GM19351 (cell line): ENCODE results near the gene PIWIL1.

Source experiments
- ATAC-seq: cut with Tn5 transposase; IDR thresholded peaks from one replicate; pipeline ENCODE4 v1.9.1; 2021; ENCODE audit warnings: mild to moderate bottlenecking, moderate library complexity; ENCODE audit not compliant: unreplicated experiment

Gene PIWIL1

GRCh38 chr12:130337488-130338303, at the start of gene PIWIL1:
TSS of gene PIWIL1 (plus strand) at chr12:130337887. CDS start at chr12:130342592, 4,705 bp downstream.
- no peak for ATAC-seq

DNA sequence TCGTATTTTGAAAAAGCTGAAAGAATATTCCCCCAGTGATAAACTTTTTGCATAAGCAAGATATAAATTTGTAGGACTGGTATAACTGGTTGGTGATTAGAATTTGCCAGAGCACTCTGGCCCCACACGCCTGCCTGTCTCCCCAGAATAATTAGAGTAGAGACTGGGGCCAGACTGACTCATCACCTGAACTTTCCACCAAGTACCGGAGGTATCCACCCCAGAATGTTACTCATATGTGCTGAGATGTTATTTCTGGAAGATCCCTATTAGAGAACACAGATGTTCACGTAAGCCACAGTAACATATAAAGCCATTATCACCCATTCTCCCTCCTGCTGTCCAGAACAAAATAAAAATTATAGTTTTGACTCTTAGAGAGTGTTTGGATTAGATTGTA, 49.5 kb upstream of the PIWIL1 start:
- ATAC-seq = no peak

- no peak for ATAC-seq
Observed at GRCh38 chr12:130288691-130289090, 49.0 kb upstream of the PIWIL1 start.

DNA sequence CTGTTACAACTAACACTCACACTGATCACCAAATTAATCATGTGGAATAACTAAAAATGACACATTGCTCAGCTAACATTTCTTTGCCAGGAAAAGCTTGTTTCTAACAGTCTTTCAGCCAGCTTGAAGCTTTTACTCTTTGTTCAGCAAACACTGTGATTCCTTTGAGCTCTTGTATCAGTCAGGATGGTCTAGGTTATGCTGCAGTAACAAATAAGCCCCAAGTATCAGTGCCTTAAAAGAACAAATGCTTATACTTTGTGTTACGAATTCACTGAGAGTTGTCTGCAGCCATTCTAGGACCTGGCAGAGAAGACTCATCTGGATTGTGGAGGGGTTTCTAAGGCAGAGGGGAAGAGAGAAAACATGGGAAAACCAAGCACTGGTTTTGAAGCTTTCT, 47.6 kb upstream of the PIWIL1 start:
- ATAC-seq = no peak

GRCh38 chr12:130298322-130299021, 39.2 kb upstream of the PIWIL1 start:
- no peak for ATAC-seq

DNA sequence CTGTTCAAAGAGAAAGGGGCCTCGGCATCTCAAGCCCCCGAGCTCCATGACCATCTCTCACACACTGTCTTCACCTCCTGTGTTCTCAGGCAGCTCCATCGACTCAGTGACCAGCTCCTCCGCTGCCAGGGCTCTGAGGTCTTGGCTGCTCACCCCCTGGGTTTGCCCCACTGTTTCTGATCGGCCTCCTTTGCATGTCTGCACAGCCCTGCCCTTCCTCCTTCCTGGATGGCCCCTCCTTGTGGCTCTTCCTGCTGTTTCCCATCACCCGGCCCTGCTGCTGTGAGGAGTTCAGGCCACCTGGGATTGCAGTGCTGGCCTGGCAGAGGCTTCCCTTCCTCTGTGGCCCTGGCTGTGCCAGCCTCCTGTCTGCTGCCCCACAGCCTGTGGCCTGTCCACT, 38.1 kb upstream of the PIWIL1 start:
- no peak for ATAC-seq

DNA sequence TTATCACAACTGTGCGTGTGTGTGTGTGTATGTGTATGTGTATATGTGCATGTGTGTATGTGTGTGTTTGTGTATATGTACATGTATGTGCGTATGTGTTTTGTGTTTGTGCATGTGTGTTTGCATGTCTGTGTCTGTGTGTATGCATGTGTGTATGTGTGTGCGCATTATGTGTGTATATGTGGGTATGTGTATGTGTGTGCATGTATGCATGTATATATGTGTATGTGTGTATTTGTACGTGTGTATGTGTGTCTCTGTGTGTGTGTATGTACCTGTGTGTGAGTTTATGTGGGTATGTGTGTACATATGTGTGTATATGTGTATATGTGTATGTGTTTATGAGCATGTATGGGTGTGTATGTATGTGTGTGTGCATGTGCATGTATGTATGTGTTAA, 37.6 kb upstream of the PIWIL1 start:
- ATAC-seq = no peak

GRCh38 chr12:130300737-130301535, 36.8 kb upstream of the PIWIL1 start:
- ATAC-seq = no peak

DNA sequence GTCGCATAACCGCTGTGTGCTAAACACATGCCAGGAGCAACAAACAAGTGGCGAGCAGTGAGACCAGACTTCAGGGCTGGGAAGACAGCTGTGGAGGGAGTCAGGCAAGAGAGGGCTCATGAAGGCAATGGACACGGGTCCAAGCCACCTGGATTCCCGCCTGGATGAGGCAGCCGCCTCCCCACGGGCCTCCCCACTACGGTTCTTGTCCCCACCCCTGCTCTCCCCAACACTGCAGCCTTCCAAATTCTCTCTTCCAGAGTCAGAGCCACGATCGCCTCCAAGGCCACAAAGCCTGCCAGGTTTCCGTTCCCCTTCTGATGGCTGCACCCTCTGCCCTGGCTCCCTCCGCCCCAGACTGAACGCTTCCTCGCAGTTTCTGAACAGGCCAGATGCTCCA, 36.1 kb upstream of the PIWIL1 start:
- ATAC-seq = no peak

DNA sequence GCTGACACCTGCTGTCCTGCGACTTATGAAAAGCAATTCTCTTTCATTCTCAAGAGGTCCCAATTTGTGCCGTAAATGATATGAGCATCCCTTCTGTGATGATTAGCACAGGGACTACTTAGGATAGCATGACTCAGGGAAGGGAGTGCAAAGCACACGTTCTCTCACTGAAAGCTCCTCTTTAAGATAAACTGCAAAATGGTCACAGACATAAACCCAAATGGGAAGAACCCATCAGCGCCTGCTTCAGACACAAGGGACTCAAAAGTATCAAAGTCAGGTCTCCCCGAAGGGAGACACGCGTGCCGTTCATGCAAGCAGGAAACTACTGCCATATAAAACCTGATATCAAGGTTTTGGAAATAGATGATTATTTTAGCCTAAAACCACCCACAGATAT, 33.9 kb upstream of the PIWIL1 start:
- no peak for ATAC-seq

GRCh38 chr12:130307859-130308258, 29.8 kb upstream of the PIWIL1 start:
- ATAC-seq = no peak

DNA sequence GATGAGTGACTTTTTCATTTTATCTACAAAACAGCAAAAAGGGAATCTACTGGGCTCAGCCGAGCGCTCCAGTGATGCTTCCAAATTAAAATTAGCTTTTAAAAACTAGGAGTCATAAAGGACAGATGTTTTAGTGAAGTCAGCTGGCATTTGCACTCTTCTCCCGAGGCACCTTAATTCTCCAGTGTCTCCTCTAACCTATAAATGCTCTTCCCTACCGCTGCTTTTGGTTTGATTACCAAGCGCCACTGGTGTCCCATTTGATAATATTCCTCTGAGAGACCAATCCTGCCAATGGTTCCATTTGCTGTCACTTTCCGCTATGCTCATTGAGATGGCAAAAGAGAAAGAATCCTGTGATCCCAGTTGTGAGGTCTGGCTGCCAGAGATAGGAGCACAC, 29.3 kb upstream of the PIWIL1 start:
- no peak for ATAC-seq

DNA sequence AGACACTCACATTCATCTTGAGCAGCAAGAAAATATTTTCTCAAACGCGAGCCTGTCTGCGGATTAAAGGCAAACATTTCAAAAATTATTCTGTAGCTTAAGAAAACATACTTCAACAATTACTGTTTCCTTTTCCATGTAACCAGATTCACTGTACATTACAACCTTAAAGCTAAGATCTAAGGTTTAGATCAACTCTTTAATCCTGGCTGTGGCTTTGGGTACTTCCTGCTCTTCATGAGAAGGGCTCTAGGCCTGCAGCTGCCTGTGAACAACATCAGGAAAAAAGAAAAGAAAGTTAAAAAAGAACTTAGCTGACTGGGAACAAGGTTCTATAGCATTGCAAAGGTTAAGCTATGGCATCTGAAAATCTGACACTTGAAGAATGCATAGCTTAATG, 21.4 kb upstream of the PIWIL1 start:
- ATAC-seq = no peak

DNA sequence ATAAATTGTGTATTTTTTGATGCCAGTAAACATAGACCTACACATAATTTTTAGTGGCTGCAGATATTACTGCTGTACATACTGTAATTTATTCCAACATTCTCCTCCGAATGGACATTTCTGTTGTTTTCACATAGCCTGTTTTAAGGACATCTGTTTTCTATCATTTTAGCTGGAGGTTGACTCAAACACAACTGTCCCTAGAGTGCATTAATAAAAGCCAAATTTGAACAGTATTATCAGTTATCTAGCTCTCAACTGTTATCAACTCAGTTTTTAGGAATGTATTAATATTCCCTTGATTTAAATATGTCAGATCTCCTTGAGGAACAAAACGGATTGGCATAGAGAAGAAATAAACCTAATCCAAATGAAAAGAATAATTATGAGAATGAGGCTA, 17.2 kb upstream of the PIWIL1 start:
- no peak for ATAC-seq

DNA sequence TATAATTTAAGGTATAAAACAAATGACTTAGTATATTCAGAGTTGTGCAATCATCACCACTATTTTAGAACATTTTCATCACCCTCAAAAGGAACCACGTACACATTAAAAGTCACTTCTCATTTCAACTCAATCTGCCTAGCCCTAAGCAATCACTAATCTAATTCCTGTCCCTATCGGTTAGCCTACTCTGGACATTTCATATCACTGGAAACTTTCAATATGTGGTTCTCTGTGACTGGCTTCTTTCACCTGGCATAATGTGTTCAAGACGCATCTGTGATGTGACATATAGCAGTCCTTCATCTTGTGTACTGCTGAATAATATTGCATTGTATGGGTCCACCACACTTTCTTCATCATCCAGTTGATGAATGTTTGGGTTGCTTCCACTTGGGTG, 15.4 kb upstream of the PIWIL1 start:
- no peak for ATAC-seq

GRCh38 chr12:130330685-130331084, 7.0 kb upstream of the PIWIL1 start:
- ATAC-seq = no peak

GRCh38 chr12:130331146-130331545, 6.5 kb upstream of the PIWIL1 start:
- no peak for ATAC-seq

- ATAC-seq = no peak
Observed at GRCh38 chr12:130333341-130333740, 4.3 kb upstream of the PIWIL1 start.

DNA sequence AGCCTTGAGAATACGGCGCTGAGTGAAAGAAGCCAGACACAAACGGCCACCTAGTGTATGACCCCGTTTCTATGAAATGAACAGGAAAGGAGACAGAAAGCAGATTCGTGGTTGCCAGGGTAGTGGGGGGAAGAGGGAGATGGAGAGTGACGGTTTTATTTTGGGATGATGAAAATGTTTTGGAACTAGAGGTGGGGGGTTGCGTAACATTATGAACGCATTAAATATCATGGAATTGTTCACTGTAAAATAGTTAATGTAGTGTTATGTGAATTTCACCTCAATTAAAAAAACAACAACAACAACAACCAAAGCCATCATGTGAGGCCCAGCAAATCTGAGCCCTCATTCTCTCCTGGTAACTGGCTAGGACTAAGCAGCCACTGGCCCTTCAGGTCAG, 3.3 kb upstream of the PIWIL1 start:
- no peak for ATAC-seq

GRCh38 chr12:130334937-130335336, 2.8 kb upstream of the PIWIL1 start:
- ATAC-seq = no peak

DNA sequence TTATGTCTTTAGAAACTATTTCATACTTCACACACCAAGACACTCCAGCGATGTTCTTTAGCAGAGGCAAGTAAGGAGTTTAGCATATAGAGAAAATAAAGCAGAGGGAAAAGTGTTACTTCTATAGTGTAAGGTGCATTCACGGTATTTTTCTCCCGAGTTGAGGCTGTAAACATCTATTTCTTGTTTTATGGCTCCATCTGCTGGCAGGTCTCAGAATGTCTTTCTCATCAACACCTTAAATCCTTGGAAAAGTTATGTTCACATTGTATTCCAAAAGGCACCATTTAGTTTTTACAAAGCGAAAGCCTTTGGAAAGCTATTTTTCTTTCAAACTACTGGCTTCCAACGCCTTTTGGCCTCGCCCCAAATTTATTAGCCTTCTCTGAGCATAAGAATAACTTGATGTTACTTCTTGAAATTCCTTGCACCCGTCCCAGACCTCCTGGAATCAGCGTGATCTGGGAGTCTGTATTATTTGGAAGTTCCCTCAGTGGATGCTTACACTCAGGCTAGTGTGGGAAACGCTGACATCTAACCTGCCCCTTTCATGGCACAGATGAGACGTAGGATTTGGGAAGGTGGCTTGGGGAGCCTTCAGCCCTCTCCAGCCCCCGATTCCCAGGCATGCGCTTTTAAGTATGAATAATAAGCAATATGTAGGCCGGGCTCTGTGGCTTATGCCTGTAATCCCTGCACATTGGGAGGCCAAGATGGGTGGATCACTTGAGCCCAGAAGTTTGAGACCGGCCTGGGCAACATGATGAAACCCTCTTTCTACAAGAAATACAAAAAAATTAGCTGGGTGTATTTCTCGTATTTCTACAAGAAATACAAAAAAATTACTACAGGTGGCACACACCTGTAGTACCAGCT, 1.9 kb upstream of the PIWIL1 start:
- ATAC-seq = no peak
